AG04449 (cell line): Measurements from ENCODE around the gene TP53I13.
"Not testable (repeated sequence)": the region's sequence is repeated elsewhere in the genome, so short reads cannot be mapped to it uniquely, and the experiment has no call there.

ENCODE experiments used
- CTCF ChIA-PET: fragments of 350-600 bp; formaldehyde crosslinking; extraction: SDS; loops from one replicate; lab custom pipeline; 2021; ENCODE audit warnings: antibody characterized with exemption; lab: Yijun Ruan, JAX
- POLR2A ChIA-PET: fragments of 400-600, 350-600 bp; formaldehyde crosslinking; extraction: SDS; loops from one replicate; lab custom pipeline; 2020; ENCODE audit warnings: antibody characterized with exemption, inconsistent platforms; lab: Yijun Ruan, JAX
- DNase-seq: peaks from one replicate; pipeline ENCODE4 v3.0.0-alpha.2; 2010; ENCODE audit warnings: low read depth, low spot score
- H3K4me3 ChIP-seq: 2 replicates; pipeline ENCODE4 v1.5.1; 2011; ENCODE audit warnings: low read depth, mild to moderate bottlenecking, control low read depth, low read length
- CTCF ChIP-seq: IDR thresholded peaks from one replicate; pipeline ENCODE4 v1.5.1; 2011; ENCODE audit warnings: mild to moderate bottlenecking, moderate library complexity, low read length, control low read depth, inconsistent platforms; ENCODE audit not compliant: insufficient read depth; ENCODE audit errors: missing control alignments

TP53I13 gene

GRCh38 chr17:29546085-29546484 is 22.4 kb upstream of the TP53I13 start:
- no peak for DNase-seq
- POLR2A ChIA-PET, result no interaction called here
- CTCF ChIA-PET, result interaction anchor here (1.0 to 4.6 kb wide), 3 partner anchors 9 to 175 kb away, joined by 4 to 28 read pairs (median 20); no protein-coding TSS in a partner anchor
- no peak overlapping the region for H3K4me3 ChIP-seq
- no peak for TF ChIP-seq CTCF

- DNase-seq, result no peak
- ChIA-PET POLR2A (no interaction called here), CTCF (interaction anchor here (4.6 kb wide), 1 partner anchor 9 kb away, joined by 20 read pairs; no protein-coding TSS in a partner anchor)
- no peak for TF ChIP-seq CTCF
- H3K4me3 ChIP-seq, result no peak overlapping the region
Observed at GRCh38 chr17:29546830-29547229, 21.7 kb upstream of the TP53I13 start.

GRCh38 chr17:29549177-29549923 is 19.2 kb upstream of the TP53I13 start:
- DNase-seq, result no peak
- ChIA-PET CTCF (interaction anchor here (2.0 to 4.6 kb wide), 3 partner anchors 12 to 180 kb away, joined by 11 to 20 read pairs (median 11); no protein-coding TSS in a partner anchor), POLR2A (no interaction called here)
- H3K4me3 ChIP-seq, result no peak overlapping the region
- TF ChIP-seq CTCF, result no peak

GRCh38 chr17:29555840-29556239 is 12.7 kb upstream of the TP53I13 start:
- TF ChIP-seq CTCF, result no peak
- no peak overlapping the region for H3K4me3 ChIP-seq
- ChIA-PET POLR2A (no interaction called here), CTCF (interaction anchor here (1.3 to 3.3 kb wide), 6 partner anchors 11 to 186 kb away, joined by 3 to 15 read pairs (median 6); partner anchors contain the start of gene ABHD15)
- no peak for DNase-seq

GRCh38 chr17:29557085-29557738 is 11.3 kb upstream of the TP53I13 start:
- peak; percentile 28 for DNase-seq
- ChIA-PET CTCF (interaction anchor here (0.6 to 3.3 kb wide), 4 partner anchors 9 to 187 kb away, joined by 3 to 15 read pairs (median 8); partner anchors contain the start of gene ABHD15), POLR2A (interaction anchor here (1.0 to 1.1 kb wide), 2 partner anchors 10 to 16 kb away, joined by 3 read pairs; partner anchors contain the start of gene ABHD15)
- no peak overlapping the region for H3K4me3 ChIP-seq
- no peak for TF ChIP-seq CTCF

GRCh38 chr17:29557739-29558116 is 10.8 kb upstream of the TP53I13 start:
- no peak for DNase-seq
- H3K4me3 ChIP-seq, result no peak overlapping the region
- CTCF ChIA-PET, result interaction anchor here (0.6 to 3.3 kb wide), 3 partner anchors 9 to 188 kb away, joined by 3 to 15 read pairs (median 10); partner anchors contain the start of gene ABHD15
- no peak for TF ChIP-seq CTCF
- POLR2A ChIA-PET, result interaction anchor here (1.1 kb wide), 1 partner anchor 9 kb away, joined by 3 read pairs; the partner anchor contains the start of gene ABHD15

- H3K4me3 ChIP-seq, DNase-seq: not testable (repeated sequence)
- ChIA-PET CTCF (interaction anchor here (0.6 to 3.0 kb wide), 3 partner anchors 9 to 25 kb away, joined by 3 to 15 read pairs (median 4); partner anchors contain the start of gene ABHD15), POLR2A (interaction anchor here (1.1 kb wide), 1 partner anchor 9 kb away, joined by 3 read pairs; the partner anchor contains the start of gene ABHD15)
Observed at GRCh38 chr17:29558139-29558538, 10.4 kb upstream of the TP53I13 start.
